Mesenchymal stem cell (in vitro differentiated cells and primary cell): Measurements from ENCODE around the gene EFEMP1.

Experiments
- DNase-seq: peaks from one replicate; pipeline ENCODE4 v3.0.0-alpha.2; 2013
- H2AFZ ChIP-seq: one replicate; pipeline ENCODE4 v1.6.1; 2013; ENCODE audit warnings: low read depth, mild to moderate bottlenecking, control low read depth, inconsistent platforms, low read length, moderate library complexity
- H2AK5ac ChIP-seq: 2 replicates; pipeline ENCODE4 v1.6.1; 2013; ENCODE audit warnings: low read length, moderate library complexity, mild to moderate bottlenecking, inconsistent platforms; ENCODE audit not compliant: severe bottlenecking
- H2BK120ac ChIP-seq: one replicate; pipeline ENCODE4 v1.6.1; 2013; ENCODE audit warnings: low read depth, mild to moderate bottlenecking, inconsistent platforms, low read length, moderate library complexity
- H2BK12ac ChIP-seq, 2 experiments: one replicate each; pipeline ENCODE4 v1.6.1; 2013; ENCODE audit warnings: inconsistent platforms in 2 of 2, low read length in 2 of 2, mild to moderate bottlenecking in 2 of 2, moderate library complexity in 2 of 2, control low read depth in 1 of 2
- H2BK15ac ChIP-seq: one replicate; pipeline ENCODE4 v1.6.1; 2013; ENCODE audit warnings: mild to moderate bottlenecking, low read depth, inconsistent platforms; ENCODE audit not compliant: poor library complexity, severe bottlenecking
- H2BK5ac ChIP-seq: 2 replicates; pipeline ENCODE4 v1.6.1; 2013; ENCODE audit warnings: low read depth, mild to moderate bottlenecking, low read length, control low read depth, inconsistent platforms; ENCODE audit not compliant: poor library complexity, severe bottlenecking
- H3K14ac ChIP-seq, 2 experiments: one replicate each; pipeline ENCODE4 v1.6.1; 2013; ENCODE audit warnings: inconsistent platforms in 2 of 2, low read length in 2 of 2, control low read depth in 1 of 2, mild to moderate bottlenecking in 1 of 2, moderate library complexity in 1 of 2
- H3K18ac ChIP-seq, 2 experiments: one replicate each; pipeline ENCODE4 v1.6.1; 2013; ENCODE audit warnings: inconsistent platforms in 2 of 2, low read length in 2 of 2, control low read depth in 1 of 2, low read depth in 1 of 2, mild to moderate bottlenecking in 1 of 2
- H3K23ac ChIP-seq, 2 experiments: one replicate each; pipeline ENCODE4 v1.6.1; 2013; ENCODE audit warnings: inconsistent platforms in 2 of 2, low read length in 2 of 2, mild to moderate bottlenecking in 2 of 2, moderate library complexity in 2 of 2, control low read depth in 1 of 2
- H3K27ac ChIP-seq: 2 replicates; pipeline ENCODE4 v1.5.1; 2013; ENCODE audit warnings: mild to moderate bottlenecking, moderate library complexity, low read length, control low read depth, inconsistent platforms; ENCODE audit not compliant: poor library complexity, severe bottlenecking
- H3K27me3 ChIP-seq, 2 experiments: 2 replicates each; pipeline versions ENCODE4 v1.6.1 to v1.7.0; 2013; ENCODE audit warnings: low read length in 2 of 2, mild to moderate bottlenecking in 2 of 2, moderate library complexity in 2 of 2, control low read depth in 1 of 2, inconsistent platforms in 1 of 2; ENCODE audit not compliant: control insufficient read depth in 1 of 2, insufficient read depth in 1 of 2
- H3K36me3 ChIP-seq, 2 experiments: 2 replicates each; pipeline versions ENCODE4 v1.6.1 to v1.7.0; 2013; ENCODE audit warnings: low read length in 2 of 2, control low read depth in 1 of 2, inconsistent platforms in 1 of 2, low read depth in 1 of 2, mild to moderate bottlenecking in 1 of 2; ENCODE audit not compliant: insufficient read depth in 2 of 2, control insufficient read depth in 1 of 2
- H3K4ac ChIP-seq, 2 experiments: one replicate each; pipeline ENCODE4 v1.6.1; 2013; ENCODE audit warnings: inconsistent platforms in 2 of 2, low read length in 2 of 2, mild to moderate bottlenecking in 2 of 2, moderate library complexity in 2 of 2, control low read depth in 1 of 2, low read depth in 1 of 2
- H3K4me1 ChIP-seq: 2 replicates; pipeline ENCODE4 v1.6.1; 2013; ENCODE audit warnings: low read depth, low read length, control low read depth; ENCODE audit not compliant: control insufficient read depth, insufficient read depth
- H3K4me2 ChIP-seq: 2 replicates; pipeline ENCODE4 v1.6.1; 2013; ENCODE audit warnings: low read length, mild to moderate bottlenecking, inconsistent platforms; ENCODE audit not compliant: poor library complexity, severe bottlenecking
- H3K4me3 ChIP-seq, 2 experiments: 2 replicates each; pipeline versions ENCODE4 v1.5.1 to v1.7.0; 2013; ENCODE audit warnings: low read length in 2 of 2, mild to moderate bottlenecking in 2 of 2, control low read depth in 1 of 2, low read depth in 1 of 2; ENCODE audit not compliant: insufficient read depth in 1 of 2
- H3K79me1 ChIP-seq: replicated peaks from 2 replicates; pipeline ENCODE4 v1.6.1; 2013; ENCODE audit warnings: mild to moderate bottlenecking, control low read depth, low read length, inconsistent platforms; ENCODE audit not compliant: poor library complexity, severe bottlenecking
- H3K9ac ChIP-seq: 2 replicates; pipeline ENCODE4 v1.7.0; 2013; ENCODE audit warnings: mild to moderate bottlenecking, low read length, moderate library complexity
- H3K9me3 ChIP-seq: 2 replicates; pipeline ENCODE4 v1.7.0; 2013; ENCODE audit warnings: mild to moderate bottlenecking, low read length; ENCODE audit not compliant: control insufficient read depth
- H4K8ac ChIP-seq: one replicate; pipeline ENCODE4 v1.6.1; 2013; ENCODE audit warnings: inconsistent platforms, mild to moderate bottlenecking, low read length, moderate library complexity
- H4K91ac ChIP-seq: one replicate; pipeline ENCODE4 v1.6.1; 2013; ENCODE audit warnings: mild to moderate bottlenecking, low read length, inconsistent platforms
- WGBS: methylation state at CpG from one replicate; pipeline ENCODE4 v1.1.7; 2013; ENCODE audit warnings: mixed read lengths; 5-methylcytosine and 5-hydroxymethylcytosine counted together

The EFEMP1 gene

DNA sequence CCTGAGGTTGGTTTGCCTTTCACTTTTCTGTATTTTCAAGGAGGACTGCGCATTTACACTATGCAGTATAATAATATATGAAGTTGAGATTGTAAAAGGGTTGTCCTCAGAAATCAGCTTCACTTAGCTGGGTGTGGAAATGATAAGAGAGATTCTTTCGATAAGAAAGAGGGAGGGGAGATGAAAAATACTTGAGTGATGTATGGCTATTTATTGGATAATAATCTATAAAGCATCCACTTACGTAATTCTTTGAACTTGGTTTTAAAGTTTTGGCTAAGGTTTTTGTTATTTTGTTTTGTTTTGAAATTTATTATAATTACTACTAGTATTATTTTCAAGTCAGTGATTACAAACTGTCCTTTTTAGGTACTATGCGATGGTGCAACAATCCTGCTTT, 40.6 kb downstream of the EFEMP1 start:
- 98% methylated on average over 3 of the region's 4 CpGs for WGBS
- no peaks in the 10 kb centered on the region for H3K27me3 ChIP-seq
- H3K79me1 ChIP-seq, result no peaks in the 10 kb centered on the region
- no peak overlapping the region for H2AK5ac ChIP-seq
- no peak overlapping the region for H2BK120ac ChIP-seq
- no peak overlapping the region for H2BK5ac ChIP-seq
- no peak overlapping the region for H3K4me3 ChIP-seq
- no peak overlapping the region for H2BK12ac ChIP-seq
- H3K36me3 ChIP-seq, result peaks cover 0 to 45% of the 10 kb centered on the region in 2 experiments
- H4K91ac ChIP-seq, result no peak overlapping the region
- no peak overlapping the region for H4K8ac ChIP-seq
- H3K4me1 ChIP-seq, result no peaks in the 10 kb centered on the region
- no peak overlapping the region for H3K18ac ChIP-seq
- no peak overlapping the region for H2AFZ ChIP-seq
- no peak overlapping the region for H2BK15ac ChIP-seq
- peak overlapping the region; percentile 70 for H3K9ac ChIP-seq
- H3K14ac ChIP-seq, result no peak overlapping the region
- no peak overlapping the region for H3K27ac ChIP-seq
- H3K4me2 ChIP-seq, result no peak overlapping the region
- H3K9me3 ChIP-seq, result no peaks in the 10 kb centered on the region
- H3K23ac ChIP-seq, result no peak overlapping the region
- H3K4ac ChIP-seq, result no peak overlapping the region
- no peak for DNase-seq

- peak overlapping the region; percentile 20 for H3K9ac ChIP-seq
- H3K4ac ChIP-seq, result peak overlapping the region in 1 of 2 experiments; percentile 68
- peak overlapping the region in 1 of 2 experiments; percentile 83 for H2BK12ac ChIP-seq
- no peak overlapping the region for H2BK15ac ChIP-seq
- peaks cover 0 to 50% of the 10 kb centered on the region in 2 experiments for H3K36me3 ChIP-seq
- peak overlapping the region; percentile 62 for H4K91ac ChIP-seq
- WGBS, result 95% methylated on average over 4 of the region's 6 CpGs
- H3K4me2 ChIP-seq, result no peak overlapping the region
- DNase-seq, result peak; percentile 69
- no peaks in the 10 kb centered on the region for H3K27me3 ChIP-seq
- H2BK120ac ChIP-seq, result no peak overlapping the region
- H3K14ac ChIP-seq, result no peak overlapping the region
- no peak overlapping the region for H2AK5ac ChIP-seq
- no peak overlapping the region for H2BK5ac ChIP-seq
- H3K4me3 ChIP-seq, result no peak overlapping the region
- H3K79me1 ChIP-seq, result no peaks in the 10 kb centered on the region
- peak overlapping the region in 1 of 2 experiments; percentile 74 for H3K18ac ChIP-seq
- H3K23ac ChIP-seq, result no peak overlapping the region
- no peaks in the 10 kb centered on the region for H3K9me3 ChIP-seq
- peaks cover 3% of the 10 kb centered on the region for H3K4me1 ChIP-seq
- H4K8ac ChIP-seq, result no peak overlapping the region
- no peak overlapping the region for H2AFZ ChIP-seq
- H3K27ac ChIP-seq, result no peak overlapping the region
These were observed 43.0 kb downstream of the EFEMP1 start for GRCh38 chr2:55880416-55881143.

- WGBS, result 92% methylated on average over 2 of the region's 3 CpGs
- Histone ChIP-seq H3K4me1 (peaks cover 4% of the 10 kb centered on the region), H2BK12ac (no peak overlapping the region), H2BK120ac (no peak overlapping the region), H2AK5ac (no peak overlapping the region), H3K36me3 (peaks cover 0 to 50% of the 10 kb centered on the region in 2 experiments), H2BK5ac (no peak overlapping the region), H3K4ac (no peak overlapping the region), H3K18ac (no peak overlapping the region), H3K14ac (no peak overlapping the region), H4K91ac (no peak overlapping the region), H3K79me1 (no peaks in the 10 kb centered on the region), H3K4me3 (no peak overlapping the region), H2AFZ (no peak overlapping the region), H4K8ac (peak overlapping the region; percentile 43), H2BK15ac (no peak overlapping the region), H3K27me3 (no peaks in the 10 kb centered on the region), H3K27ac (no peak overlapping the region), H3K9ac (no peak overlapping the region), H3K23ac (no peak overlapping the region), H3K9me3 (no peaks in the 10 kb centered on the region), H3K4me2 (no peak overlapping the region)
- DNase-seq, result peak; percentile 31
These were observed 43.6 kb downstream of the EFEMP1 start for GRCh38 chr2:55879976-55880375.

DNA sequence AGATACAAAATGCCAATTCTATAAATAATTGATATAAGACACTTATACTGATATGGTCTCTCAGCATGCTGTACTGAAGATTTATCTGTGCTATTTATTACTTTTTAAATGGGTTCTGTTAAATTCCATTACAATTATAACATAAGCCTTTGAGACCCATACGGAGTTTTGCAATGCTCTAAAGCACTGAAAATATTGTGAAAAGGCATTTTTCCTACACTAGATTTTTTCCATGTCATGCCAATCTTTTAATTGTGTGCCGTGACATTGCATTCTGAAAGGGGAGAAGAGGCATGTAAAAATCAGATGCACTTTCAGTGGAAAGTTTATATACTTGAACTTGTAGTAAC, 46.5 kb downstream of the EFEMP1 start:
- H3K79me1 ChIP-seq, result no peaks in the 10 kb centered on the region
- no peak overlapping the region for H3K18ac ChIP-seq
- H2AK5ac ChIP-seq, result no peak overlapping the region
- H2BK15ac ChIP-seq, result no peak overlapping the region
- H3K4me1 ChIP-seq, result peaks cover 4% of the 10 kb centered on the region
- no peak overlapping the region for H2BK5ac ChIP-seq
- 80% methylated on average over 1 of the region's 2 CpGs for WGBS
- H3K9ac ChIP-seq, result peak overlapping the region; percentile 56
- H3K9me3 ChIP-seq, result no peaks in the 10 kb centered on the region
- peaks cover 0 to 70% of the 10 kb centered on the region in 2 experiments for H3K36me3 ChIP-seq
- H3K27me3 ChIP-seq, result no peaks in the 10 kb centered on the region
- H3K27ac ChIP-seq, result no peak overlapping the region
- no peak overlapping the region for H2AFZ ChIP-seq
- H4K91ac ChIP-seq, result no peak overlapping the region
- no peak overlapping the region for H2BK12ac ChIP-seq
- H4K8ac ChIP-seq, result no peak overlapping the region
- no peak overlapping the region for H3K4me2 ChIP-seq
- H3K4ac ChIP-seq, result no peak overlapping the region
- H2BK120ac ChIP-seq, result no peak overlapping the region
- no peak overlapping the region for H3K14ac ChIP-seq
- no peak overlapping the region for H3K4me3 ChIP-seq
- no peak overlapping the region for H3K23ac ChIP-seq
- no peak for DNase-seq
